HepG2 (cell line): ENCODE data around the gene GNAZ. TPM values are rescaled to one million over a fixed set of nuclear protein-coding genes. Genes with fewer than 3 reads are reported as not detected.

ENCODE experiments used
- ARID3A ChIP-seq: IDR thresholded peaks from 2 replicates; pipeline ENCODE4 v1.6.1; 2012; ENCODE audit warnings: low read depth, low read length, improper control_type of control experiment
- ATF5 ChIP-seq: sonication (generic); formaldehyde crosslinking; IDR thresholded peaks from 2 replicates; pipeline ENCODE4 v1.4.0; 2020; ENCODE audit warnings: mild to moderate bottlenecking, low read depth, missing genetic modification reagents
- BATF2 ChIP-seq: sonication (generic); formaldehyde crosslinking; IDR thresholded peaks from 2 replicates; pipeline ENCODE4 v1.8.0; 2022; ENCODE audit warnings: mild to moderate bottlenecking, missing genetic modification reagents, moderate library complexity
- CBX2 ChIP-seq, 2 experiments: fragments of 200-600 bp in 1 of 2; sonication (generic); formaldehyde crosslinking in 1 of 2; IDR thresholded peaks; 2 replicates each; pipeline versions ENCODE4 v1.7.0 to v1.8.1; 2018 to 2022; ENCODE audit warnings: low read depth in 2 of 2, low read length in 1 of 2, mild to moderate bottlenecking in 1 of 2, missing genetic modification reagents in 1 of 2
- CREM ChIP-seq, 2 experiments: sonication (generic) in 1 of 2; formaldehyde crosslinking in 1 of 2; IDR thresholded peaks; 2 replicates each; pipeline versions ENCODE4 v1.4.0 to v1.6.1; 2016 to 2020; ENCODE audit warnings: antibody characterized with exemption in 1 of 2, mild to moderate bottlenecking in 1 of 2, missing genetic modification reagents in 1 of 2
- FOXO1 ChIP-seq: sonication (generic); formaldehyde crosslinking; IDR thresholded peaks from 2 replicates; pipeline ENCODE4 v1.4.0; 2020; ENCODE audit warnings: missing genetic modification reagents
- KLF11 ChIP-seq: IDR thresholded peaks from 2 replicates; pipeline ENCODE4 v1.6.1; 2016; ENCODE audit warnings: missing compliant biosample characterization
- SMARCC2 ChIP-seq: fragments of 450-650 bp; IDR thresholded peaks from 2 replicates; pipeline ENCODE4 v1.6.1; 2017; ENCODE audit warnings: antibody characterized with exemption, mild to moderate bottlenecking
- SOX6 ChIP-seq, 2 experiments: fragments of 450-650 bp in 1 of 2; sonication (generic) in 1 of 2; formaldehyde crosslinking in 1 of 2; IDR thresholded peaks; 2 replicates each; pipeline versions ENCODE4 v1.4.0 to v1.6.1; 2017 to 2020; ENCODE audit warnings: antibody characterized with exemption in 1 of 2, mild to moderate bottlenecking in 1 of 2, missing genetic modification reagents in 1 of 2
- TEAD3 ChIP-seq: optimal IDR thresholded peaks from 2 replicates; pipeline ENCODE3; 2016; ENCODE audit warnings: borderline replicate concordance
- THAP8 ChIP-seq: sonication (generic); formaldehyde crosslinking; IDR thresholded peaks from 2 replicates; pipeline ENCODE4 v1.5.1; 2020; ENCODE audit warnings: missing genetic modification reagents, mild to moderate bottlenecking, borderline replicate concordance
- THYN1 ChIP-seq: sonication (generic); formaldehyde crosslinking; IDR thresholded peaks from 2 replicates; pipeline ENCODE4 v1.8.1; 2023; ENCODE audit warnings: low read depth, mild to moderate bottlenecking, moderate library complexity, missing genetic modification reagents, borderline replicate concordance
- ZBTB2 ChIP-seq: sonication (generic); formaldehyde crosslinking; IDR thresholded peaks from 2 replicates; pipeline ENCODE4 v1.8.0; 2022; ENCODE audit warnings: low read depth, missing genetic modification reagents
- ZKSCAN8 ChIP-seq: IDR thresholded peaks from 2 replicates; pipeline ENCODE4 v1.6.1; 2016; ENCODE audit warnings: borderline replicate concordance, missing genetic modification reagents, missing compliant biosample characterization
- ZNF17 ChIP-seq: sonication (generic); formaldehyde crosslinking; IDR thresholded peaks from 2 replicates; pipeline ENCODE4 v1.5.0; 2020; ENCODE audit warnings: mild to moderate bottlenecking, missing genetic modification reagents
- ZNF460 ChIP-seq: sonication (generic); formaldehyde crosslinking; IDR thresholded peaks from 2 replicates; pipeline ENCODE4 v1.5.1; 2020; ENCODE audit warnings: missing genetic modification reagents, mild to moderate bottlenecking, borderline replicate concordance
- ZNF512 ChIP-seq: sonication (generic); formaldehyde crosslinking; IDR thresholded peaks from 2 replicates; pipeline ENCODE4 v1.4.0; 2020; ENCODE audit warnings: mild to moderate bottlenecking, missing genetic modification reagents
- ZNF576 ChIP-seq: sonication (generic); formaldehyde crosslinking; IDR thresholded peaks from 2 replicates; pipeline ENCODE4 v1.4.0; 2020; ENCODE audit warnings: mild to moderate bottlenecking, missing genetic modification reagents
- ZNF878 ChIP-seq: sonication (generic); formaldehyde crosslinking; IDR thresholded peaks from 2 replicates; pipeline ENCODE4 v1.8.1; 2023; ENCODE audit warnings: mild to moderate bottlenecking, missing genetic modification reagents, moderate library complexity
- ZSCAN30 ChIP-seq: sonication (generic); formaldehyde crosslinking; IDR thresholded peaks from 2 replicates; pipeline ENCODE4 v1.5.0; 2020; ENCODE audit warnings: mild to moderate bottlenecking, missing genetic modification reagents
- polyA plus RNA-seq, 8 experiments: library from polyadenylated mRNA; depleted of rRNA in 3 of 8; stranded (reverse) in 7 of 8; unstranded in 1 of 8; fragments of >200 nt; fragmentation: Illumina TruSeq in 4 of 8; extraction: Trizol in 4 of 8; gene quantifications; 2 replicates each; pipeline versions ENCODE4 v1.2.1 to v1.2.3, GENCODE V29; 2011 to 2016; ENCODE audit warnings: low read depth in 4 of 8, missing spikeins in 1 of 8, mixed read lengths in 1 of 8; ENCODE audit not compliant: insufficient read depth in 1 of 8
- total RNA-seq, 5 experiments: library from RNA; depleted of rRNA; stranded (reverse); fragments of >200 nt; fragmentation: Illumina TruSeq; extraction: Trizol; gene quantifications; 2 replicates each; pipeline ENCODE4 v1.2.3, GENCODE V29; 2016; ENCODE audit warnings: low read depth in 1 of 5

The GNAZ gene
- total and polyA plus RNA-seq, 2 of the 13 experiments (the other 11 are each of a cell fraction or from before 2014, with no cell fraction given): 11.4 to 22.3 TPM

GRCh38 chr22:23152238-23153114, 82.2 kb downstream of the GNAZ start (continued):
- TF ChIP-seq ZNF576 (CRISPR knock-in tag) (no peak), ZNF460 (CRISPR knock-in tag) (no peak), ZNF878 (CRISPR knock-in tag) (no peak), KLF11 (CRISPR knock-in tag) (no peak), ATF5 (CRISPR knock-in tag) (no peak), BATF2 (CRISPR knock-in tag) (no peak), CBX2 (IDR thresholded peaks at IDR 0.05; ENCODE audit: low read depth, low read length) (no peak), CBX2 (CRISPR knock-in tag; IDR thresholded peaks at IDR 0.05; ENCODE audit: low read depth) (no peak), ZSCAN30 (CRISPR knock-in tag) (no peak), ARID3A (peak; percentile 44; the same call in 1 of the 2 replicates), SOX6 (IDR thresholded peaks at IDR 0.05) (no peak), SOX6 (CRISPR knock-in tag; IDR thresholded peaks at IDR 0.05) (0 out of 2 replicates have a peak, but pooled peaks have one; percentile 33), SMARCC2 (no peak), THYN1 (no peak), ZNF512 (no peak), ZKSCAN8 (CRISPR knock-in tag) (peak; percentile 71; the same call in 1 of the 2 replicates), ZNF17 (CRISPR knock-in tag) (no peak), TEAD3 (CRISPR knock-in tag) (peak; percentile 56), FOXO1 (CRISPR knock-in tag) (0 out of 2 replicates have a peak, but pooled peaks have one; percentile 46), ZBTB2 (CRISPR knock-in tag) (no peak), THAP8 (CRISPR knock-in tag) (no peak), CREM (IDR thresholded peaks at IDR 0.05) (peak; percentile 59; the same call in 1 of the 2 replicates), CREM (CRISPR knock-in tag; IDR thresholded peaks at IDR 0.05) (no peak)
